HG02973 (cell line): ENCODE results near the gene MYOZ2.

ENCODE experiments used
- ATAC-seq: cut with Tn5 transposase; IDR thresholded peaks from one replicate; pipeline ENCODE4 v1.9.1; 2021; ENCODE audit warnings: moderate library complexity; ENCODE audit not compliant: unreplicated experiment

The MYOZ2 gene

DNA sequence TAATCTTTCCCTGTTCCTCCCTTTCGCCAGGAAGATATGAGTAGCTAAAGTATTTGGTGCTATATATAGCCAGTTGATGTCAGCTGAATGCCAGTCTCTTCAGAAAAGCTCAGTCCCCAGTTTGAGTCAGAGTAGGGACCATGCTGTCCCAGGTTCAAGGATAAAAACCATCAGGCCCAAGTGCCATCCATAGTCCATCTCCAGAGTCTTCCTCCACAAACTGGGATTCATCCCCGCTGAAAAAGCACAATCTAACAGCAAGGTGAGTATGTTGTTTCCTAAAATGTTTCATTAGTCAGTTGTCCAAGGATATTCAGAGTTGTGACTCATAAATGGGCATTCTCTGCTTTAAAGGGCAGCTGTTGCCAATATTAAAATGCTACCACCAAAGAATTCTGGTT is at the start of gene MYOZ2:
MYOZ2 (plus strand) TSS at position 112 of the 401 bp plus-strand sequence. CDS start 694 bp downstream, outside the sequence.
- no peak for ATAC-seq

DNA sequence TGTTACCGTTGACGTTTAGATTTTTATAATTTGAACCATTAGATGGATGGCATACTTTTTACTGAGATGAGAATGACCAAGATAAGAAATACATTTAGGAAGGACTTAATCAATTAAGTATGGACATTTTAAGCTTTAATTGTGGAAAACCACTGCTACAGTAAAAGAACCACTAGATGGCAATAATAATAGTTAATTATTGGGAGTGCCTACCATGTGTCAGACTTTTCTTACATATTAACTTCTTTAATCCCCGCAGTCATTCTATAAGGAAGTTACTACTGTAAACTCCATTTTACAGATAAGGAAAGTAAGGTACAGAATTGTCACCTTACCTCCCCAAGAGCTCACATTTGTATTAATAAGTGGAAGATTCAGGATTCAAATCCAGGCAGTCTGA is 48.5 kb upstream of the MYOZ2 start:
- no peak for ATAC-seq

GRCh38 chr4:119087656-119088055 is 48.0 kb upstream of the MYOZ2 start:
- no peak for ATAC-seq

DNA sequence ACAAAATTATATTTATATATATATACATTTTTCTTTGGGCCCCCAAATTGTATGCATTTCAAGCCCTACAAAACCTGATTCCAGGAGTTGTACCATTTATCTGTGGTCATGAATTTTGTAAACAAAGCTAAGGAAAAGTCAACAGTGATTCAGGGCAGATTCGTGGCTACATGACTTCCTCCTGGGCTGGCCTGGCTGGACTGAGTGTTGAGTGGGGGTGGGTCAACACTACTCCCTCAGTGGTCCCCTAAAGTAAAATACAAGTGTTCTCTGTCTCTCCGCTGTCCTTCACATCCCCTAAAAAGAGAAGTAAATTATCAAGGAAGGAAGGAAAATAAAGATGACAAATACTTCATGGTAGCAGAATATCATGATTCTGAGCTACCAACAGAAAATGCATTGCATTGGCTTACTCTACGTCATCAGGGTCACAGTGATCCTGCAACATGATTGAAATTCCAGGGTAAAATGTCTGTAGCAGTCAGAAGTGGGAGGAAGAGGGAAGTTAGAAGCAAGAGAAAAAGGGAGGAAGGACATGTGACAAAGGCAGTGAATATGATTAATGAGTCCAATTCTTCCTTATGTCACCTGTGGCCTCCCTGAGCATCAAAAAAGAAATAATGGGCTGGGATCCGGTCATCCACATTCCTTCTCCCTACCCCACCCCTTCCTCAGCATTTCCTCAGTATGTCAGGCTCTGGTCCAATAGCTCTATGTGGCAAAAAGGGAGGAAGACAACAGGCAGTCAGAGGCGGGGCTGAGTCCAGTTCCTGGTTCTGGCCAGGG is 42.4 kb upstream of the MYOZ2 start:
- no peak for ATAC-seq

DNA sequence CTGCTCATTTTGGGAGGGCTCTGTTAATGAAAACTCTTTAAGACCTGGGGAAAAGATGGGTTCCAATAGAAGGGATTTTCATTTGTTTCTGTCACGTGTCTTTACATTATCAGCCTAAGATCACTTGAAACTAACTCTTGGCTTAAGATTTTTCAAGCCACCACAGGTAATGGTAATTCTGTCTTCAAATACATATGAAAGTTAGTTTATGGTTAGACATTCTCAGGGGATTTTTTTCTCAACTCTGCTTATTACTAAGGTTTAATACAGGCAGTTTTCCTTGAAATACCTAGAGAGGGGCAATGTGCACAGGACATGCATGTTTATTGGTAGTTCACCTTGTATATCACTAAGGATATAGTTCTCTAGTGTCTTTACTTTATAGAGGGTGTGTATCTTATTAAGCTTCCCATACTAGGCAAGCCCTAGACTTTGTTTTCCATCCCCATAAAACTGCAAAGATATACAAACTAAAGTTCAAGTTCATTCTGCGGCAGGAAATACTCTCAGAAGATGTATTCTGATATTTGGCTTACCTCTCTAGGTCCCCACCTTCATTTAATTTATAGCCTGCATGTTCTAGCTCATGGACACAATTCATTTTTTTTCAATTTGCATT is 38.2 kb upstream of the MYOZ2 start:
- ATAC-seq, result no peak

DNA sequence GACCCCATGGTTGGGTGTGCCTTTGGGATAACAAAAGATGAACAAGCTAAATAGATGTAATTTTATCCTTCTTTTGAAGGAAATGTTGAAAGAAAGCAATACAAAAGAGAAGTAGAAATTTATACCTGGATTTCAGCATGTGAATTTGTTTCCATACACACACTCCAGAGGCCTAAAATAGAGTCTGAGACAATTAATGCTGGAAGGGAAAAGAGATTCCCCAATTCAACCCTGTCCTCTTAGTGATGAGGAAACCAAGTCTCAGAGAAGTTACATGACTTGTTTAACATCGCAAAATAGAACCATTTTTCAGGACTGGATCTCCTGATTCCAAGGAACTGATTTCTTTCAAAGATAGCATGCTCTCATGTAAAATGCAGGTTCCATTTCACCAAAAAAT is 37.3 kb upstream of the MYOZ2 start:
- no peak for ATAC-seq

GRCh38 chr4:119099227-119099810 is 36.3 kb upstream of the MYOZ2 start:
- no peak for ATAC-seq

- no peak for ATAC-seq
Measured at GRCh38 chr4:119100655-119101054, 35.0 kb upstream of the MYOZ2 start.

GRCh38 chr4:119103263-119103662 is 32.4 kb upstream of the MYOZ2 start:
- ATAC-seq, result no peak

DNA sequence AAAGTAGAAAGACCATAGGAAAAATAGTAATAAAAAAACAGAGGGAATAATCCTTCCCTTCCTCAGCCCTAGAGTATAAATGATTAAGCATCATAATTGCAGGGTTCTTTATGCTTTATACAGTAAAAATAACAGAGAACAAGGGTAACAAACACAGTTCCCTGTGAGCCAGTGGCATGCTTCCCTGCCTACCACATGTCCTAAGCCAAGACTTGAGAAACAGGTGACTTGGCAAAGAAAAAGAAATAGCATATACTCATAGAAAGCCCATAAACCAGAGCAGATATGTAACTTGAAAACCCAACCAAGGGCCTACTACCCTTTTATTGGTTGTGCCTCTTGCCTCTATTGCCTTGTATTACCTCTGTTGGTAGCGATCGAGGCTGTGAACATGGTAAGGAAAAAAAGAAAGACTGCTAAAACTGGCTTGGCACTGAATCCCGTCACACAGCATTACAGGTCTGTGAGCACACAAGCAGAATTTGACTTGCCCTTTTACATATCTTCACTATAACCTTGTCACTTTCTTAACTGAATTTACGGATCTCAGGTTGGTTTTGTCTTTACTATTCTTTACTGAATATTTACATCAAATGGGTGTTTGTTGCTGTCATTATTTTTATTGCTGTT is 30.9 kb upstream of the MYOZ2 start:
- ATAC-seq, result no peak

GRCh38 chr4:119105605-119106004 is 30.0 kb upstream of the MYOZ2 start:
- ATAC-seq, result no peak

- ATAC-seq, result no peak
Measured at GRCh38 chr4:119106036-119107000, 29.3 kb upstream of the MYOZ2 start.

- no peak for ATAC-seq
Measured at GRCh38 chr4:119110121-119110520, 25.5 kb upstream of the MYOZ2 start.

GRCh38 chr4:119111296-119111695 is 24.3 kb upstream of the MYOZ2 start:
- ATAC-seq, result no peak

DNA sequence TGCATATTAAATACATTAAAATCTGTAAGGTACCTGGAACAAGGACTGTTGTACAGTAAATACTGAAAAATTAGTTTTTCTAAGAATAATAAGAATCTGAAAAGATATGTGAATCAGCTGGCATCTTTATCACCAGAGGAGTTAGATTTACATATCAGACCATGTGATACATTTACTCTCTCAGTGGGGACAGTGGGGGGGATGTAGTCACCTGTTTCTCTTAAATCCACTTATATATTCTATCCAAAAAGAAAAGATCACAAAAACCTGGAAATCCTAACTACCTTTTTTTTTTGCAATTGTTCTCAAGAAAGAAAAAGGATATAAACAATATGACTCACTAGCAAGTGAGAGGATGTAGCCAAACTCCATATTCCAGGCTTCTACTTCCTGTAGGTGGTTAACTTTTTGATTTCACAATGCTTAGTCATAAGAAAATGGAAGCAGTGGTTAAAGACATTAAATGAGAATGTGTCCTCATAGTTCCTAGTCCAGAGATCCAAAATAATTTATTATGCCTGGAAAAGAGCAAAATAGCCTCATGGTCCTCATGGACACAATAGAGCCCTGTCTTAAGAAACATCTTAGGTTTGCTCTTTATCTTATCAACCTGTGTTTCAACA is 22.5 kb upstream of the MYOZ2 start:
- no peak for ATAC-seq

- ATAC-seq, result no peak
Measured at GRCh38 chr4:119116021-119116420, 19.6 kb upstream of the MYOZ2 start.

GRCh38 chr4:119116925-119117900 is 18.4 kb upstream of the MYOZ2 start:
- no peak for ATAC-seq

- ATAC-seq, result no peak
Measured at GRCh38 chr4:119118397-119118796, 17.2 kb upstream of the MYOZ2 start.

- ATAC-seq, result no peak
Measured at GRCh38 chr4:119124352-119124751, 11.3 kb upstream of the MYOZ2 start.
